Astrocyte of the hippocampus (primary cell): ENCODE measurements around the gene YDJC.
"Not testable (repeated sequence)": the region's sequence is repeated elsewhere in the genome, so short reads cannot be mapped to it uniquely, and the experiment has no call there.

Experiments used
- DNase-seq: peaks from one replicate; pipeline ENCODE4 v3.0.0; 2011; ENCODE audit warnings: low read depth, low spot score

The YDJC gene

GRCh38 chr22:21580623-21581007, 49.2 kb downstream of the YDJC start:
- DNase-seq = not testable (repeated sequence)

- no peak for DNase-seq
Observed at GRCh38 chr22:21579474-21579851, 50.4 kb downstream of the YDJC start.
